PFSK-1 (cell line): ENCODE data around the gene CNTN5.

Experiments
- FOXP2 ChIP-seq: optimal IDR thresholded peaks from 2 replicates; pipeline ENCODE3; 2011; ENCODE audit warnings: borderline replicate concordance, control low read depth, inconsistent platforms; ENCODE audit not compliant: insufficient read depth; ENCODE audit errors: extremely low read length, extremely low read depth
- POLR2AphosphoS5 ChIP-seq: IDR thresholded peaks from 2 replicates; pipeline ENCODE4 v1.6.1; 2012; ENCODE audit warnings: low read depth, mild to moderate bottlenecking, control low read depth, low read length, moderate library complexity
- SIN3A ChIP-seq: IDR thresholded peaks from 2 replicates; pipeline ENCODE4 v1.6.1; 2012; ENCODE audit warnings: mild to moderate bottlenecking, low read length, moderate library complexity, borderline replicate concordance; ENCODE audit not compliant: insufficient read depth
- TAF1 ChIP-seq: IDR thresholded peaks from 2 replicates; pipeline ENCODE4 v1.6.1; 2012; ENCODE audit warnings: low read length, control low read depth, borderline replicate concordance; ENCODE audit not compliant: insufficient read depth
- TF ChIP-seq, protein P1 (sequence below), 2 experiments: IDR thresholded peaks; 2 replicates each; pipeline versions ENCODE4 v1.6.1 to v1.8.0; 2011 to 2012; ENCODE audit warnings: low read depth in 2 of 2, low read length in 2 of 2, control low read depth in 1 of 2, inconsistent platforms in 1 of 2, mild to moderate bottlenecking in 1 of 2, moderate library complexity in 1 of 2; ENCODE audit not compliant: insufficient read depth in 1 of 2

The CNTN5 gene

DNA sequence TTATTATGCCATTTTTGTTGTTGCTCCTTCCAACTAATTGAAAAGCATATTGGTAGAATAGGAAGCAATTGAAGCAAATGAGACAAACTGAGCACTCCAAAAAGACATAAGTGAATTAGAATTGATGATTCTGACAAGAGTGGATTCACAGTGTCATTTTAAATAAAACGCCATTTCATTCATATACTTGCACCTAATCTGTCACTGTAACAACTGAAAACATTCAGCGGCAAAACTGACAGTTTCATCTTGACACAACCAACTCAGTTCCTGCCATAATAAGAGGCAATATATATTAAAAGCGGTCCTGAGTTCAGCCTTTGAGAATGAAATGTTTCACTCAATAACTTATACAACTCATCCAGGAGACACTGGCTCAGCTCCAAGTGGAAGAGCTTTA lies 306.8 kb downstream of the CNTN5 start:
- TF ChIP-seq SIN3A (no peak), FOXP2 (no peak), POLR2AphosphoS5 (no peak), TAF1 (no peak)
- TF ChIP-seq, protein P1, sequence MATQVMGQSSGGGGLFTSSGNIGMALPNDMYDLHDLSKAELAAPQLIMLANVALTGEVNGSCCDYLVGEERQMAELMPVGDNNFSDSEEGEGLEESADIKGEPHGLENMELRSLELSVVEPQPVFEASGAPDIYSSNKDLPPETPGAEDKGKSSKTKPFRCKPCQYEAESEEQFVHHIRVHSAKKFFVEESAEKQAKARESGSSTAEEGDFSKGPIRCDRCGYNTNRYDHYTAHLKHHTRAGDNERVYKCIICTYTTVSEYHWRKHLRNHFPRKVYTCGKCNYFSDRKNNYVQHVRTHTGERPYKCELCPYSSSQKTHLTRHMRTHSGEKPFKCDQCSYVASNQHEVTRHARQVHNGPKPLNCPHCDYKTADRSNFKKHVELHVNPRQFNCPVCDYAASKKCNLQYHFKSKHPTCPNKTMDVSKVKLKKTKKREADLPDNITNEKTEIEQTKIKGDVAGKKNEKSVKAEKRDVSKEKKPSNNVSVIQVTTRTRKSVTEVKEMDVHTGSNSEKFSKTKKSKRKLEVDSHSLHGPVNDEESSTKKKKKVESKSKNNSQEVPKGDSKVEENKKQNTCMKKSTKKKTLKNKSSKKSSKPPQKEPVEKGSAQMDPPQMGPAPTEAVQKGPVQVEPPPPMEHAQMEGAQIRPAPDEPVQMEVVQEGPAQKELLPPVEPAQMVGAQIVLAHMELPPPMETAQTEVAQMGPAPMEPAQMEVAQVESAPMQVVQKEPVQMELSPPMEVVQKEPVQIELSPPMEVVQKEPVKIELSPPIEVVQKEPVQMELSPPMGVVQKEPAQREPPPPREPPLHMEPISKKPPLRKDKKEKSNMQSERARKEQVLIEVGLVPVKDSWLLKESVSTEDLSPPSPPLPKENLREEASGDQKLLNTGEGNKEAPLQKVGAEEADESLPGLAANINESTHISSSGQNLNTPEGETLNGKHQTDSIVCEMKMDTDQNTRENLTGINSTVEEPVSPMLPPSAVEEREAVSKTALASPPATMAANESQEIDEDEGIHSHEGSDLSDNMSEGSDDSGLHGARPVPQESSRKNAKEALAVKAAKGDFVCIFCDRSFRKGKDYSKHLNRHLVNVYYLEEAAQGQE (IDR thresholded peaks at IDR 0.05; ENCODE audit: insufficient read depth in 1 of 2, low read depth in 2 of 2, low read length in 2 of 2) = no peak

DNA sequence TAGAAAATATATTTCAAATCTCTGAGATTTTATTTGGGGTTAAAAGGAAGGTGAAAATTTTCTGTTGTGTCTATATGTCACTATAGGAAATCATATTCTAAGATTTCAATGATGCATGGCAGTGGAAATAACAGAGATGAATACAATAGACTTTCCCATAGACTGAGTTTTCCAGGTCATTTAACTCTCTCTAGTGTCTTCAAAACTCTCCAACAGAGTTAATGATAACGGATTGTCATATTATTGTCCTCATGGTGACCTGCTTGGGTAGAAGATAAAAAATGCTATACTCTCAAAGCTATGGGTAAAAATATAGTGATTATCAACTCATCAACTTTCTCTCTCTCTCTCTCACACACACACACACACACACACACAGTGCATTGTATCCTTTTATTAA lies 312.9 kb downstream of the CNTN5 start:
- TF ChIP-seq SIN3A (no peak), POLR2AphosphoS5 (no peak), FOXP2 (no peak), TAF1 (no peak)
- TF ChIP-seq, protein P1 (IDR thresholded peaks at IDR 0.05; ENCODE audit: insufficient read depth in 1 of 2, low read depth in 2 of 2, low read length in 2 of 2) = no peak

DNA sequence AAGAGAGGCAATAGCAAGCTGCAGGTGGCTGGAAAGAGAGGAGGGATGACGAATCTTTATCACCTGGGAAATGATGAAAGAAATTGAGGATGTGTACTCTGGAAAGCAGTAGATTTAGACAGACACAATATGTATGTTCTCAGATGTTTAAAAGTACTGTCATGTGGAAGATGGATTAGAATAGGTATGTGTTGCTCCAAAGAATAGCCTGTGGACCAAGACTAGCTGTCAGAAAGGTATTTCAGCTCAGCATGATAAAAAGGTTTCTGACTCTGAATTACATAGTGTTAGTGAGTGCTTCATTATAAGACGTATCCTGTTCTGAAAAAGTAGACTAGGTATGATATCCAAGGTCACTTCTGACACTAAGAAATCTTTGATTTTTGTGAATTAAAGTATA lies 322.4 kb downstream of the CNTN5 start:
- TF ChIP-seq SIN3A = no peak
- no peak for TF ChIP-seq POLR2AphosphoS5

DNA sequence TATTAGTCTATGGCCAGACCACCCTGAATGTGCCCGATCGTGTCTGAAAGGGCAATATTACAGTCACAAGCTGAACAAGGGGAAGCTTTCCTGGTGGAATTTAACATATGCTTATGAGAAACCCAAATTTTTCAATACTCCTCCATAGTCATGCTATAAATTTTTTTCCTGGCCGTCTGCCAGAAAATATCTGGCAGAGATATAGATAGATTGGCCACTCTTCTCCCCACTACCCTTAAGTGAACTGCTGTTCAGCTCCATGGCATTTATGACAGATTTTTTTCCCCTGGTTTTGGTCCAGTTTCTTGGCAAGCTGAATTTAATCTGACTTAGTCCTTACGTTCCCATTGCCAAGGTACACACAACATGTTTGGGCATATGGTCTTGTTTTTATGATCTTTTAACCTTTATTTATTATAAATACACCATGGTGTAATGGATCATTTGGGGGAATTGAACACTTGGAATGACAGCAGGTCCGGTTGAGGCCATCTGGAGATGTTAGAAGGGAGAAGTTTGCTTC lies 328.5 kb downstream of the CNTN5 start:
- no peak for TF ChIP-seq SIN3A
- no peak for TF ChIP-seq POLR2AphosphoS5
- TF ChIP-seq TAF1 = no peak
- TF ChIP-seq, protein P1 (IDR thresholded peaks at IDR 0.05; ENCODE audit: insufficient read depth in 1 of 2, low read depth in 2 of 2, low read length in 2 of 2) = no peak
- TF ChIP-seq FOXP2 = no peak

DNA sequence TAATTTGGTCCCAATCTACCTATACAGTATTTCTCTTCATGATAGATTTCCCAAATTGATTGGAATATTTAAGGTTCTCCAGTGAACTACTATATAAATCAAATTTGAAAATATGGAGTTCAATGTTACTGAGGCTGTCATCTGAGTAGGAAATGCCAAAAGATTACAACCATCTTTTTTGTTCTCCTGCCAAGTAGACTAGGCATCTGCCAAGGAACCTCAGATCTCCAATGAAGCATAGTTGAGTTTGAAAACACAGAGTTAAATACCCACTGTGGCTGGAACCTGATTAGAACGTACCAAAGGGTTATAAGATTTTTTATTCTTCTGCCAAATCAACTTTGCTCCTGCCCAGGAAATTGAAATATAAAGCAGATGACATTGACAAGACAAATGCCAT lies 330.9 kb downstream of the CNTN5 start:
- TF ChIP-seq SIN3A = no peak
- TF ChIP-seq, protein P1 (IDR thresholded peaks at IDR 0.05; ENCODE audit: insufficient read depth in 1 of 2, low read depth in 2 of 2, low read length in 2 of 2) = no peak
- TF ChIP-seq POLR2AphosphoS5 = no peak
- TF ChIP-seq FOXP2 = no peak
- no peak for TF ChIP-seq TAF1
